IMR-90 (cell line): Measurements from ENCODE around the gene BMAL2. TPM values are rescaled to one million over a fixed set of nuclear protein-coding genes. Genes with fewer than 3 reads are reported as not detected.

Experiments
- ATAC-seq: fragments of 200-7000 bp; cut with Tn5 transposase; 2 replicates; pipeline ENCODE4 v1.9.1; 2020; ENCODE audit warnings: low read depth, mild to moderate bottlenecking, moderate library complexity
- BruUV-seq: library from RNA; stranded (reverse); fragments of 400-500 nt; replicated peaks from 2 replicates; lab custom pipeline; 2021; lab: Mats Ljungman, UMichigan
- CTCF ChIA-PET: fragments of 300-600 bp; formaldehyde crosslinking; extraction: SDS; loops from one replicate; lab custom pipeline; 2021; ENCODE audit warnings: antibody characterized with exemption; lab: Yijun Ruan, JAX
- POLR2A ChIA-PET: fragments of 300-600 bp; sonication (Branson Sonifier 250); formaldehyde crosslinking; loops from one replicate; lab custom pipeline; 2022; ENCODE audit warnings: antibody characterized with exemption; ENCODE audit not compliant: unreplicated experiment; lab: Charles Lee
- DNase-seq: peaks from one replicate; pipeline ENCODE4 v3.0.0; 2013
- H2AFZ ChIP-seq: replicated peaks from 2 replicates; pipeline ENCODE3; 2013; ENCODE audit warnings: low read length, mild to moderate bottlenecking; ENCODE audit not compliant: poor library complexity
- H2AK5ac ChIP-seq: 2 replicates; pipeline ENCODE4 v1.6.1; 2013; ENCODE audit warnings: low read depth, low read length, inconsistent platforms
- H2AK9ac ChIP-seq: replicated peaks from 2 replicates; pipeline ENCODE3; 2013; ENCODE audit warnings: mild to moderate bottlenecking, low read depth, low read length, moderate library complexity; ENCODE audit not compliant: poor library complexity
- H2BK120ac ChIP-seq: 2 replicates; pipeline ENCODE4 v1.6.1; 2013; ENCODE audit warnings: low read depth, low read length, inconsistent platforms
- H2BK15ac ChIP-seq: 3 replicates; pipeline ENCODE4 v1.6.1; 2013; ENCODE audit warnings: low read depth, low read length, inconsistent platforms
- H2BK20ac ChIP-seq: 2 replicates; pipeline ENCODE4 v1.6.1; 2013; ENCODE audit warnings: low read depth, mild to moderate bottlenecking, inconsistent platforms, low read length, moderate library complexity
- H2BK5ac ChIP-seq: 2 replicates; pipeline ENCODE4 v1.6.1; 2013; ENCODE audit warnings: mild to moderate bottlenecking, low read depth, low read length, inconsistent platforms; ENCODE audit not compliant: poor library complexity, severe bottlenecking
- H3K14ac ChIP-seq: replicated peaks from 2 replicates; pipeline ENCODE4 v1.6.1; 2013; ENCODE audit warnings: low read depth, low read length, inconsistent platforms
- H3K18ac ChIP-seq: 2 replicates; pipeline ENCODE4 v1.6.1; 2013; ENCODE audit warnings: low read depth, low read length, control low read depth
- H3K23ac ChIP-seq: 2 replicates; pipeline ENCODE4 v1.6.1; 2013; ENCODE audit warnings: low read depth, low read length, inconsistent platforms
- H3K27ac ChIP-seq: 2 replicates; pipeline ENCODE4 v1.5.1; 2013; ENCODE audit warnings: mild to moderate bottlenecking, control low read depth, low read length; ENCODE audit not compliant: insufficient read depth
- H3K27me3 ChIP-seq: 2 replicates; pipeline ENCODE4 v1.6.1; 2013; ENCODE audit warnings: low read length; ENCODE audit not compliant: control insufficient read depth, insufficient read depth
- H3K36me3 ChIP-seq: 2 replicates; pipeline ENCODE4 v1.6.1; 2013; ENCODE audit warnings: low read length, mixed read lengths; ENCODE audit not compliant: control insufficient read depth, insufficient read depth
- H3K4ac ChIP-seq: 2 replicates; pipeline ENCODE4 v1.6.1; 2013; ENCODE audit warnings: low read depth, low read length, inconsistent platforms
- H3K4me1 ChIP-seq: 2 replicates; pipeline ENCODE4 v1.6.1; 2013; ENCODE audit warnings: low read length, mixed read lengths; ENCODE audit not compliant: control insufficient read depth, insufficient read depth
- H3K4me2 ChIP-seq: 2 replicates; pipeline ENCODE4 v1.6.1; 2013; ENCODE audit warnings: low read depth, mild to moderate bottlenecking, control low read depth, low read length, moderate library complexity
- H3K4me3 ChIP-seq: 2 replicates; pipeline ENCODE4 v1.5.1; 2013; ENCODE audit warnings: low read depth, mild to moderate bottlenecking, control low read depth, low read length, moderate library complexity; ENCODE audit not compliant: insufficient read depth
- H3K56ac ChIP-seq: 2 replicates; pipeline ENCODE4 v1.6.1; 2013; ENCODE audit warnings: low read length, inconsistent platforms; ENCODE audit not compliant: insufficient read depth; ENCODE audit errors: extremely low read depth
- H3K79me1 ChIP-seq, 2 experiments: 2 replicates each; pipeline ENCODE4 v1.6.1; 2013; ENCODE audit warnings: low read length in 2 of 2, inconsistent platforms in 1 of 2, low read depth in 1 of 2
- H3K9ac ChIP-seq: 2 replicates; pipeline ENCODE4 v1.6.1; 2013; ENCODE audit warnings: low read depth, low read length, control low read depth
- H3K9me1 ChIP-seq: 2 replicates; pipeline ENCODE4 v1.6.1; 2013; ENCODE audit warnings: low read length, inconsistent platforms; ENCODE audit not compliant: insufficient read depth
- H3K9me3 ChIP-seq: 2 replicates; pipeline ENCODE4 v1.6.1; 2013; ENCODE audit warnings: low read length; ENCODE audit not compliant: control insufficient read depth, insufficient read depth
- H4K20me1 ChIP-seq: 2 replicates; pipeline ENCODE4 v1.6.1; 2013; ENCODE audit warnings: low read length, inconsistent platforms; ENCODE audit not compliant: insufficient read depth
- H4K5ac ChIP-seq: 2 replicates; pipeline ENCODE4 v1.6.1; 2013; ENCODE audit warnings: mild to moderate bottlenecking, low read depth, low read length, control low read depth
- H4K8ac ChIP-seq, 2 experiments: 2 replicates each; pipeline ENCODE4 v1.6.1; 2013; ENCODE audit warnings: low read depth in 2 of 2, low read length in 2 of 2, control low read depth in 1 of 2, inconsistent platforms in 1 of 2
- H4K91ac ChIP-seq: 2 replicates; pipeline ENCODE4 v1.6.1; 2013; ENCODE audit warnings: low read depth, low read length, inconsistent platforms; ENCODE audit not compliant: insufficient read depth
- BHLHE40 ChIP-seq: fragments of 150-350 bp; IDR thresholded peaks from 2 replicates; pipeline ENCODE4 v1.6.1; 2016; ENCODE audit warnings: mild to moderate bottlenecking, low read depth, low read length
- CHD1 ChIP-seq: IDR thresholded peaks from 2 replicates; pipeline ENCODE4 v1.6.1; 2012; ENCODE audit warnings: low read depth, low read length, improper control_type of control experiment
- CTCF ChIP-seq: conservative IDR thresholded peaks from 2 replicates; pipeline ENCODE4 v1.5.1; 2012; ENCODE audit warnings: mild to moderate bottlenecking, low read depth, low read length, improper control_type of control experiment
- ELK1 ChIP-seq: fragments of 150-350 bp; IDR thresholded peaks from 2 replicates; pipeline ENCODE4 v1.6.1; 2016; ENCODE audit warnings: low read depth, mild to moderate bottlenecking, low read length, moderate library complexity, borderline replicate concordance
- FOS ChIP-seq: fragments of 150-350 bp; IDR thresholded peaks from 2 replicates; pipeline ENCODE4 v1.6.1; 2016; ENCODE audit warnings: low read depth, low read length
- MAFK ChIP-seq: IDR thresholded peaks from 2 replicates; pipeline ENCODE4 v1.6.1; 2012; ENCODE audit warnings: low read depth, low read length, improper control_type of control experiment
- MAZ ChIP-seq: IDR thresholded peaks from 2 replicates; pipeline ENCODE4 v1.6.1; 2012; ENCODE audit warnings: low read depth, mild to moderate bottlenecking, low read length, improper control_type of control experiment, moderate library complexity, borderline replicate concordance
- MXI1 ChIP-seq: IDR thresholded peaks from 2 replicates; pipeline ENCODE4 v1.6.1; 2012; ENCODE audit warnings: low read depth, mild to moderate bottlenecking, low read length, moderate library complexity, borderline replicate concordance
- NFE2L2 ChIP-seq: fragments of 150-350 bp; IDR thresholded peaks from 2 replicates; pipeline ENCODE4 v1.6.1; 2016; ENCODE audit warnings: low read depth, mild to moderate bottlenecking, low read length
- RAD21 ChIP-seq: IDR thresholded peaks from 2 replicates; pipeline ENCODE4 v1.6.1; 2012; ENCODE audit warnings: low read length, improper control_type of control experiment
- RCOR1 ChIP-seq: IDR thresholded peaks from 2 replicates; pipeline ENCODE4 v1.6.1; 2012; ENCODE audit warnings: mild to moderate bottlenecking, low read length, improper control_type of control experiment; ENCODE audit not compliant: insufficient replicate concordance
- SMC3 ChIP-seq: fragments of 150-350 bp; IDR thresholded peaks from 2 replicates; pipeline ENCODE4 v1.6.1; 2016; ENCODE audit warnings: low read depth, mild to moderate bottlenecking, antibody characterized with exemption, low read length, moderate library complexity
- USF2 ChIP-seq: fragments of 150-350 bp; IDR thresholded peaks from 2 replicates; pipeline ENCODE4 v1.6.1; 2017; ENCODE audit warnings: mild to moderate bottlenecking, antibody characterized with exemption, low read length, low read depth
- WGBS, 2 experiments: methylation state at CpG; one replicate each; pipeline versions ENCODE4 v1.1.5 to v1.1.7; 2013; ENCODE audit warnings: missing lambda C conversion rate in 2 of 2; ENCODE audit not compliant: insufficient read length in 1 of 2; ENCODE audit errors: extremely low coverage in 2 of 2; 5-methylcytosine and 5-hydroxymethylcytosine counted together
- dilution Hi-C: fragments of 300-500 bp; cut with HindIII; formaldehyde crosslinking; loops from one replicate; pipeline ENCODE4 v1.14.3; 2018; ENCODE audit warnings: low sequenced_read_pairs; ENCODE audit not compliant: unreplicated experiment
- in situ Hi-C: fragments of 300-500 bp; cut with MboI; formaldehyde crosslinking; loops from 3 replicates; pipeline ENCODE4 v1.14.3; 2019; ENCODE audit warnings: low sequenced_read_pairs, inconsistent platforms, mixed read lengths
- intact Hi-C: fragments of 100-400 bp; cut with micrococcal nuclease; formaldehyde crosslinking; loops from 2 replicates; pipeline ENCODE4 v1.10.0; 2022
- polyA plus RNA-seq, 3 experiments: library from polyadenylated mRNA; depleted of rRNA; stranded (reverse); fragments of >200 nt; gene quantifications; 2 replicates each; pipeline ENCODE4 v1.2.3, GENCODE V29; 2012; ENCODE audit warnings: low replicate concordance in 1 of 3
- total RNA-seq: library from RNA; depleted of rRNA; stranded (reverse); fragments of >200 nt; gene quantifications from 2 replicates; pipeline ENCODE4 v1.2.3, GENCODE V29; 2012

The BMAL2 gene
- total and polyA plus RNA-seq, 2 of the 4 experiments (the other 2 are of a cell fraction), result 11.0 to 57.0 TPM

- no TSS peak for BruUV-seq
- Histone ChIP-seq H4K5ac (peak overlapping the region; percentile 75), H3K23ac (peak overlapping the region; percentile 52; the same call in 1 of the 2 replicates), H3K9ac (0 out of 2 replicates have a peak overlapping the region, but pooled peaks have one; percentile 6), H3K27me3 (no peaks in the 10 kb centered on the region), H3K4me1 (peaks cover 17% of the 10 kb centered on the region), H2BK5ac (peak overlapping the region; percentile 99), H2BK20ac (peak overlapping the region; percentile 84), H2BK120ac (peak overlapping the region; percentile 95), H3K27ac (peak overlapping the region; percentile 75), H3K18ac (peak overlapping the region; percentile 69; the same call in 1 of the 2 replicates), H3K14ac (peak overlapping the region; percentile 62), H2BK15ac (peak overlapping the region; percentile 35; the same call in 2 of the 3 replicates), H4K8ac (peak overlapping the region; percentile 5 to 80), H3K9me1 (peaks cover 13% of the 10 kb centered on the region), H3K9me3 (no peaks in the 10 kb centered on the region), H4K20me1 (no peaks in the 10 kb centered on the region), H2AFZ (no peak overlapping the region), H3K79me1 (peaks cover 27 to 63% of the 10 kb centered on the region in 2 experiments), H2AK5ac (no peak overlapping the region), H3K36me3 (no peaks in the 10 kb centered on the region), H2AK9ac (no peak overlapping the region), H3K4me3 (no peak overlapping the region; the same call in 1 of the 2 replicates), H3K4me2 (peak overlapping the region; percentile 62), H3K56ac (peak overlapping the region; percentile 81), H4K91ac (peak overlapping the region; percentile 56; the same call in 1 of the 2 replicates), H3K4ac (peak overlapping the region; percentile 56; the same call in 1 of the 2 replicates)
- ChIA-PET CTCF (interaction anchor here (0.7 kb wide), 1 partner anchor 295 kb away, joined by 3 read pairs; no protein-coding TSS in a partner anchor), POLR2A (no interaction called here)
- intact Hi-C loops (loop anchor here (1.0 to 5.0 kb wide), 2 partner anchors 17 to 179 kb away; partner anchors contain the start of gene PPFIBP1), in situ Hi-C loops (no loop called here), dilution Hi-C loops (no loop called here)
- peak; percentile 95 for ATAC-seq
- DNase-seq, result peak; percentile 97
- WGBS, 2 experiments, result no CpG with 5 or more reads among the region's 5 CpGs
- TF ChIP-seq CTCF (no peak), RCOR1 (no peak), SMC3 (no peak), MAFK (no peak; the same call in 1 of the 2 replicates), RAD21 (0 out of 2 replicates have a peak, but pooled peaks have one; percentile 1), FOS (peak; percentile 67), BHLHE40 (no peak), ELK1 (no peak), NFE2L2 (peak; percentile 88), USF2 (no peak), MAZ (no peak), CHD1 (no peak), MXI1 (no peak)
These were observed 10.8 kb downstream of the BMAL2 start for GRCh38 chr12:27343255-27344000.
